ENCODE data around the gene ATF7IP. TPM values are rescaled to one million over a fixed set of nuclear protein-coding genes. Genes with fewer than 3 reads are reported as not detected.
A peak's percentile ranks its signal among the peaks of the same experiment; 100 is the strongest.
"Not testable (repeated sequence)": the region's sequence is repeated elsewhere in the genome, so short reads cannot be mapped to it uniquely, and the experiment has no call there.

The ATF7IP gene
- total RNA-seq, 1 donor from 2014 or later = 76.9 TPM

GRCh38 chr12:14403293-14403692 lies 37.8 kb downstream of the ATF7IP start:
- peaks cover 15% of the 10 kb centered on the region for H3K9me3 ChIP-seq
- peaks cover 21% of the 10 kb centered on the region for H3K4me1 ChIP-seq
- no peak for ATAC-seq
- no peak overlapping the region for H3K4me3 ChIP-seq
- no peak for TF ChIP-seq CTCF (IDR thresholded peaks at IDR 0.05)
- intact Hi-C loops (cut with DNase I) = no loop called here
- H3K27me3 ChIP-seq (ENCODE audit: low read depth) = no peaks in the 10 kb centered on the region
- no peaks in the 10 kb centered on the region for H3K36me3 ChIP-seq
- no peak for DNase-seq
- no peak overlapping the region for H3K27ac ChIP-seq

- H3K27me3 ChIP-seq (ENCODE audit: low read depth) = no peaks in the 10 kb centered on the region
- H3K9me3 ChIP-seq = peaks cover 10% of the 10 kb centered on the region
- no peak overlapping the region for H3K27ac ChIP-seq
- no peak for TF ChIP-seq CTCF (IDR thresholded peaks at IDR 0.05)
- no peak overlapping the region for H3K4me3 ChIP-seq
- H3K4me1 ChIP-seq = peaks cover 25% of the 10 kb centered on the region
- ATAC-seq (peak; percentile 79), DNase-seq (no peak)
- intact Hi-C loops (cut with DNase I) = no loop called here
- H3K36me3 ChIP-seq = no peaks in the 10 kb centered on the region
Observed at GRCh38 chr12:14403711-14404196, 38.3 kb downstream of the ATF7IP start.

- ATAC-seq; intact Hi-C loops (cut with DNase I); H3K36me3 ChIP-seq; H3K9me3 ChIP-seq; H3K4me3 ChIP-seq; H3K27me3 ChIP-seq (ENCODE audit: low read depth); H3K27ac ChIP-seq; DNase-seq: not testable (repeated sequence)
- peaks cover 28% of the 10 kb centered on the region for H3K4me1 ChIP-seq
Observed at GRCh38 chr12:14405407-14405806, 39.9 kb downstream of the ATF7IP start.

GRCh38 chr12:14408208-14408607 lies 42.7 kb downstream of the ATF7IP start:
- intact Hi-C loops (cut with DNase I) = no loop called here
- no peak for TF ChIP-seq CTCF (IDR thresholded peaks at IDR 0.05)
- Histone ChIP-seq H3K27me3 (ENCODE audit: low read depth) (no peaks in the 10 kb centered on the region), H3K9me3 (no peaks in the 10 kb centered on the region), H3K36me3 (no peaks in the 10 kb centered on the region), H3K4me1 (peaks cover 26% of the 10 kb centered on the region), H3K4me3 (no peak overlapping the region), H3K27ac (no peak overlapping the region)
- DNase-seq = no peak
- ATAC-seq = no peak

GRCh38 chr12:14410177-14410576 lies 44.7 kb downstream of the ATF7IP start:
- Histone ChIP-seq H3K4me1 (peaks cover 11% of the 10 kb centered on the region), H3K27me3 (ENCODE audit: low read depth) (no peaks in the 10 kb centered on the region), H3K36me3 (no peaks in the 10 kb centered on the region), H3K9me3 (no peaks in the 10 kb centered on the region), H3K4me3 (no peak overlapping the region), H3K27ac (no peak overlapping the region)
- intact Hi-C loops (cut with DNase I) = no loop called here
- ATAC-seq = no peak
- DNase-seq = no peak
- TF ChIP-seq CTCF (IDR thresholded peaks at IDR 0.05) = no peak

GRCh38 chr12:14410841-14411569 lies 45.5 kb downstream of the ATF7IP start:
- intact Hi-C loops (cut with DNase I) = no loop called here
- Histone ChIP-seq H3K36me3 (no peaks in the 10 kb centered on the region), H3K9me3 (no peaks in the 10 kb centered on the region), H3K4me3 (no peak overlapping the region), H3K27ac (no peak overlapping the region), H3K27me3 (ENCODE audit: low read depth) (no peaks in the 10 kb centered on the region), H3K4me1 (peaks cover 11% of the 10 kb centered on the region)
- peak in 1 of 2 donors; percentile 24 for ATAC-seq
- TF ChIP-seq CTCF (IDR thresholded peaks at IDR 0.05) = no peak
- no peak for DNase-seq
